ENCODE results near the gene POTEB2.
"Not testable (repeated sequence)": the region's sequence is repeated elsewhere in the genome, so short reads cannot be mapped to it uniquely, and the experiment has no call there.

The POTEB2 gene

GRCh38 chr15:20866214-20866613, at the start of gene POTEB2:
TSS of gene POTEB2 (minus strand) at chr15:20866314. CDS start at chr15:20866281, 33 bp downstream.
- not testable (repeated sequence) for H3K27me3 ChIP-seq (ENCODE audit: control insufficient read depth, insufficient read depth, low read length); H3K9me3 ChIP-seq (ENCODE audit: control insufficient read depth, low read length); H3K9ac ChIP-seq; H3K4me1 ChIP-seq; H3K4me3 ChIP-seq (ENCODE audit: low read depth, low read length); H3K79me2 ChIP-seq; H2AFZ ChIP-seq; H3K4me2 ChIP-seq (ENCODE audit: low read length); H3K27ac ChIP-seq; H3K36me3 ChIP-seq (ENCODE audit: control insufficient read depth, insufficient read depth, low read length)

- H3K9me3 ChIP-seq (ENCODE audit: control insufficient read depth, low read length); H3K4me2 ChIP-seq (ENCODE audit: low read length); H3K79me2 ChIP-seq; H3K4me3 ChIP-seq (ENCODE audit: low read depth, low read length); H3K36me3 ChIP-seq (ENCODE audit: control insufficient read depth, insufficient read depth, low read length); H3K9ac ChIP-seq; H2AFZ ChIP-seq; H3K4me1 ChIP-seq; H3K27me3 ChIP-seq (ENCODE audit: control insufficient read depth, insufficient read depth, low read length); H3K27ac ChIP-seq: not testable (repeated sequence)
These were observed 13.8 kb upstream of the POTEB2 start for GRCh38 chr15:20879916-20880315.

- not testable (repeated sequence) for H3K27me3 ChIP-seq (ENCODE audit: control insufficient read depth, insufficient read depth, low read length); H3K79me2 ChIP-seq; H3K27ac ChIP-seq; H3K4me3 ChIP-seq (ENCODE audit: low read depth, low read length); H3K9me3 ChIP-seq (ENCODE audit: control insufficient read depth, low read length); H3K9ac ChIP-seq; H2AFZ ChIP-seq; H3K4me2 ChIP-seq (ENCODE audit: low read length); H3K4me1 ChIP-seq; H3K36me3 ChIP-seq (ENCODE audit: control insufficient read depth, insufficient read depth, low read length)
These were observed 12.3 kb upstream of the POTEB2 start for GRCh38 chr15:20878464-20878863.

GRCh38 chr15:20877819-20878218, 11.7 kb upstream of the POTEB2 start:
- H3K4me2 ChIP-seq (ENCODE audit: low read length); H3K9me3 ChIP-seq (ENCODE audit: control insufficient read depth, low read length); H3K27me3 ChIP-seq (ENCODE audit: control insufficient read depth, insufficient read depth, low read length); H3K4me1 ChIP-seq; H3K9ac ChIP-seq; H3K79me2 ChIP-seq; H2AFZ ChIP-seq; H3K36me3 ChIP-seq (ENCODE audit: control insufficient read depth, insufficient read depth, low read length); H3K27ac ChIP-seq; H3K4me3 ChIP-seq (ENCODE audit: low read depth, low read length): not testable (repeated sequence)

Measured in parathyroid adenoma (tissue), 2 donors.